HG02938 (cell line): ENCODE results near the gene CLCN1.
A peak's percentile ranks its signal among the peaks of the same experiment; 100 is the strongest.

Experiments
- ATAC-seq: cut with Tn5 transposase; IDR thresholded peaks from one replicate; pipeline ENCODE4 v1.9.1; 2021; ENCODE audit warnings: mild to moderate bottlenecking, moderate library complexity; ENCODE audit not compliant: unreplicated experiment

Gene CLCN1

GRCh38 chr7:143395187-143396149, 79.6 kb downstream of the CLCN1 start:
- ATAC-seq, result peak; percentile 61

DNA sequence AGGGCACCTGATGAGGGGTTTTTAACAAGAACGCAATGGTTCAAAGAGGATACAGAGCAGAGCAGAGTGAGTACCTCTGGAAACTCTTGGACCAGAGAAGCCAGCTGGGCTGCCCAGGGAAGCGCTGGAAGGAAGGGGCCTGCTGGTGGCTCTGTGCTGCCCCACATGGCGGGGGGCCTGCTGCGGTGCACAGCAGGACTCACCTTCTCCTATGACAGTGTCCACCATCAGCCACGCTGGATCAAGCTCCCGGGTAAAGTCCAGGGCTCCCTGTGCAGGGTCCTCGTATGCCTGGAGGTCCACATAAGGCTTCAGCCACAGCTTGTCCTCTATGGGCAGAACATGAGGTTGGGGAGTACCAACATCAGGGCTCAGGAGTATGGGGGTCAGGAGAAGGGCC, 80.3 kb downstream of the CLCN1 start:
- no peak for ATAC-seq

DNA sequence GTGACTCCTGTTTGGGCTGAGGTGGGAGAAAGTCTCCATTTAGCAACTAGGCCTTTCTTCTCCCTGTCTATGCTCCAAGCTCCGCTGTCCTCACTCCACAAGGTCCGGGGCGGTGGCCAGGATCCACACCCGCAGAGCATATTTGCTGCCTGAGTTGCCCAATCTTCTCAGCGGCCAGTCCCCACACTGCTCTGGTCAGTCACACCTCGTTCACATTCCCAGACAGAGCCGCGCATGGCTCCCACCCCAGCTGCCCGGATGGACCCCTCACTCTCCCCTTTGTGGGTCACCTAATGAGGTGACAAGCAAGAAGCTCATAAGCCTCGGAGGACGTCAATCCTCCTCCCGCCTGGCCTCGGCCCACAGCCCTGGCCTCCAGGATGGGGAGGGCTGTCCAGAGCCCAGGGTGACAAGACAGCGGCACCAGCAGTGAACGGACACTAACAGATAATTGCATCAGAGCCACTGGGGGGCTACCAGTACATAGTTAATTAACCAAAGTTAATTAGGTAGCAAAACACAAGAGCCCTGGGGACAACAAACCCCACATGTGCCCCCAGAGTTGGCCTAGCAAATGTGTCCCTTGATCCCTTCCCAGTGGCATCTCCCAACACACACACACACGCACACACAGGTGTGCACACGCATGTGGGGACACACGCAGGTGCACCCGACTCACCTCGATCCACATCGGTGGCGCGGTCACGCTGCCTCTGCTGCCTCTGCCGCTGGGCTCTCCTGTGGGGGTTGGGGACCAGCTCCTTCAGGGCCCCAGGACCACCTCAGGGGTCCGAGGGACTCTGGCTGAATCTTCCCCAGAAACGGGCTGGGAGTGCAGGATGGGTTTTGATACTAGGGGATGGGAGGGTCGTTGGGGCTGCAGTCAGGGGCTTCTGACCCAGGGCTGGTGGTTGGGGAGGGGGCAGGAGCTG, 81.0 kb downstream of the CLCN1 start:
- no peak for ATAC-seq

DNA sequence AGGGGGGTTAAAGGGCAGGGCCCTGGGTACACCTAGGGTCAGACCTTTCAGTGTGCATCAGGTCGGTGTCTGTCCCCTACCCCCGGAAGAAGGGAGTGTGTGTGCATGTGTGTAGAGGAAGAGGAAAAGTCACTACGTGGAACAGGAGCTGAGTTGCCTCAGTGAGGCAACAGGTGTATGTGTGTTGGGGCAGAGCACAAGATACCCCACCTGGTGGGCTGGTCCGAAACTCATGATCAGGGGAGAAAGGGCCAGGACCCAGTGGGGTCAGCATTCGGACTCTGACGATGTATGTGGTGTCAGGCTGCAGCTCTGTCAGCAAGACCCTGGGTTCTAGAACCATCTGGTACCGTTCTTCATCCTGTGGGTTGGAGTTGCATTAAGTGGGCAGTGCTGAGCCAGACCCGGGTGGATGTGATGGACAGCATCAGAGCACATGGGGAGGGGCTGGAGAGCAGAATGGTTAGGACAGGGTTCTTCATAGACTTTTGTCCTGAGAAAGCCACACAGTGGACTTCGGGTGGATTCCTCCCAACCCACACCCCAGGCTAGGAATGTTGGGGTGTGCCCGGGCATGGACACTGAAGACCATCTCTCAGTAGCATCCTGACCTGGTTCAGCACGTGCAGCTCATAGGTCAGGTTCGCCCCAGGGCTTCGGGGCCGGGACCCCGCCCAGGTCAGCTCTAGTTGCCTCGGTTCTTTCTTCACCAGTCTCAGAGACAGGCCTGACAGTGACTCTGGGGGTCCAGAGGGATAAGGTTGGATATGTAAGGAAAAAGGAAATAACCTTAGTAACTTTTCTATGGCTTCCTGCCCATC, 82.0 kb downstream of the CLCN1 start:
- ATAC-seq, result no peak

- ATAC-seq, result no peak
Measured at GRCh38 chr7:143398616-143399015, 82.7 kb downstream of the CLCN1 start.

DNA sequence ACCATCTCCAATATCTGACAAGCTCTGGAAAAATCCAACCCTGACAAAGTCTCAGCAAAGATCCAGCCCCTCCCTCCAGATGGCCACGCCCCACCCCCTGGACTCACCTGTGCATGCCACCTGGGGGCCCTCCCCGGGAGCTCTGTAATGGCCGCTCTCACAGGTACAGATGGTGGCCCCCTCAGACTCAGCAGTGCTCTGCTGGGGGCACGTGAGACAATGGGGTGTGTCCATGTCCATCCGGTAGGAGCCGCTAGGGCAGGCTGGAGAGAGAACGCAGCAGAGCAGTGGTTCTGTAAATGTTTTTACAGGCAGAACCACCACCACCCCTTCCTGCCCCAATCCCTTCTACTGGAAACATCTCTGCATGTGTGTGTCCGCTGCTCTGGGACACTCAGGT, 83.2 kb downstream of the CLCN1 start:
- no peak for ATAC-seq

GRCh38 chr7:143399642-143400041, 83.7 kb downstream of the CLCN1 start:
- no peak for ATAC-seq

GRCh38 chr7:143401265-143401664, 85.4 kb downstream of the CLCN1 start:
- ATAC-seq, result no peak
